Tibial nerve (tissue), 4 donors: Measurements from ENCODE around the gene VPS26B. TPM values are rescaled to one million over a fixed set of nuclear protein-coding genes. Genes with fewer than 3 reads are reported as not detected.

Experiments
- DNase-seq, 2 donors: peaks; one replicate each; pipeline ENCODE4 v3.0.0-alpha.2; 2019; ENCODE audit warnings: low spot score in 2 of 2
- H3K27ac ChIP-seq, 4 donors: fragments of 200-600 bp; sonication (generic) in 3 of 4; one replicate each; pipeline ENCODE4 v1.5.1; 2017 to 2019; ENCODE audit warnings: mild to moderate bottlenecking in 1 of 4
- H3K27me3 ChIP-seq, 2 donors: fragments of 200-600 bp; sonication (generic) in 1 of 2; one replicate each; pipeline versions ENCODE4 v1.5.1 to v1.6.0; 2017 to 2019
- H3K36me3 ChIP-seq, 3 donors: fragments of 200-600 bp; sonication (generic); one replicate each; pipeline ENCODE4 v1.5.1; 2018 to 2019
- H3K4me1 ChIP-seq, 4 donors: fragments of 200-600 bp; sonication (generic) in 3 of 4; one replicate each; pipeline ENCODE4 v1.5.1; 2017 to 2019
- H3K4me3 ChIP-seq, 4 donors: fragments of 200-600 bp; sonication (generic) in 3 of 4; one replicate each; pipeline ENCODE4 v1.5.1; 2017 to 2019; ENCODE audit warnings: mild to moderate bottlenecking in 1 of 4, moderate library complexity in 1 of 4
- H3K9me3 ChIP-seq, 4 donors: fragments of 200-600 bp; sonication (generic) in 3 of 4; one replicate each; pipeline ENCODE4 v1.5.1; 2017 to 2019
- CTCF ChIP-seq, 5 experiments: fragments of 200-600 bp in 3 of 5; fragments of 450-650 bp in 2 of 5; sonication (generic) in 3 of 5; IDR thresholded peaks; one replicate each; pipeline ENCODE4 v1.5.1; 2016 to 2019; ENCODE audit warnings: antibody characterized with exemption in 5 of 5, mild to moderate bottlenecking in 3 of 5, moderate library complexity in 2 of 5
- EP300 ChIP-seq, 2 donors: sonication (generic); formaldehyde crosslinking; IDR thresholded peaks; one replicate each; pipeline ENCODE4 v1.6.1; 2017; ENCODE audit warnings: antibody characterized with exemption in 2 of 2, mild to moderate bottlenecking in 1 of 2
- POLR2A ChIP-seq, 2 donors: fragments of 450-650 bp; IDR thresholded peaks; one replicate each; pipeline ENCODE4 v1.6.1; 2017; ENCODE audit warnings: antibody characterized with exemption in 2 of 2, mild to moderate bottlenecking in 2 of 2, moderate library complexity in 2 of 2
- WGBS, 2 donors: methylation state at CpG; one replicate each; pipeline ENCODE4 v1.1.5; 2018; 5-methylcytosine and 5-hydroxymethylcytosine counted together
- total RNA-seq, 4 donors: library from RNA; depleted of rRNA; stranded (reverse); fragments of >200 nt; gene quantifications; one replicate each; pipeline ENCODE4 v1.1.0, GENCODE V29; 2016

Gene VPS26B
- total RNA-seq, 4 donors from 2014 or later = 32.7 to 35.9 (median 33.3) TPM

GRCh38 chr11:134231958-134232659, 7.6 kb downstream of the VPS26B start:
- no peaks in the 10 kb centered on the region for H3K9me3 ChIP-seq
- DNase-seq = no peak

GRCh38 chr11:134233729-134234179, 9.3 kb downstream of the VPS26B start:
- H3K36me3 ChIP-seq = peaks cover 0 to 36% (median 4%) of the 10 kb centered on the region in 3 donors
- DNase-seq = no peak
- H3K27me3 ChIP-seq = no peaks in the 10 kb centered on the region
- TF ChIP-seq EP300 (IDR thresholded peaks at IDR 0.05) (no peak), CTCF (IDR thresholded peaks at IDR 0.05) (no peak)
- no peak overlapping the region for H3K4me3 ChIP-seq
- H3K9me3 ChIP-seq = no peaks in the 10 kb centered on the region
- WGBS, 2 donors = 88 to 92% methylated on average over 4 of the region's 4 CpGs
- H3K4me1 ChIP-seq = peaks cover 0 to 20% (median 0%) of the 10 kb centered on the region in 4 donors
- H3K27ac ChIP-seq = no peak overlapping the region

More at GRCh38 chr11:134231958-134232659, 7.6 kb downstream of the VPS26B start:
- Histone ChIP-seq H3K27ac (no peak overlapping the region), H3K27me3 (no peaks in the 10 kb centered on the region), H3K4me3 (no peak overlapping the region), H3K4me1 (peaks cover 0 to 31% (median 0%) of the 10 kb centered on the region in 4 donors), H3K36me3 (peaks cover 0 to 25% (median 4%) of the 10 kb centered on the region in 3 donors)
- 63 to 71% methylated on average over 10 of the region's 10 CpGs for WGBS, 2 donors
- TF ChIP-seq CTCF (IDR thresholded peaks at IDR 0.05) (no peak), POLR2A (IDR thresholded peaks at IDR 0.05) (no peak), EP300 (IDR thresholded peaks at IDR 0.05) (no peak)

- Histone ChIP-seq H3K27ac (no peak overlapping the region), H3K27me3 (no peaks in the 10 kb centered on the region), H3K36me3 (peaks cover 0 to 52% (median 4%) of the 10 kb centered on the region in 3 donors), H3K9me3 (no peaks in the 10 kb centered on the region), H3K4me1 (peaks cover 0 to 12% (median 0%) of the 10 kb centered on the region in 4 donors), H3K4me3 (no peak overlapping the region)
- no peak for DNase-seq
- 71 to 85% methylated on average over 3 of the region's 3 CpGs for WGBS, 2 donors
- TF ChIP-seq POLR2A (IDR thresholded peaks at IDR 0.05) (no peak), CTCF (IDR thresholded peaks at IDR 0.05) (no peak), EP300 (IDR thresholded peaks at IDR 0.05) (no peak)
Measured at GRCh38 chr11:134235399-134235798, 10.9 kb downstream of the VPS26B start.

- DNase-seq = no peak
- no peaks in the 10 kb centered on the region for H3K4me1 ChIP-seq
- H3K36me3 ChIP-seq = peaks cover 0 to 64% (median 4%) of the 10 kb centered on the region in 3 donors
- no peak overlapping the region for H3K4me3 ChIP-seq
- no peak overlapping the region for H3K27ac ChIP-seq
- H3K9me3 ChIP-seq = no peaks in the 10 kb centered on the region
- H3K27me3 ChIP-seq = no peaks in the 10 kb centered on the region
- WGBS, 2 donors = 86 to 88% methylated on average over 7 of the region's 7 CpGs
- TF ChIP-seq CTCF (IDR thresholded peaks at IDR 0.05) (no peak), EP300 (IDR thresholded peaks at IDR 0.05) (no peak), POLR2A (IDR thresholded peaks at IDR 0.05) (no peak)
Measured at GRCh38 chr11:134236834-134237556, 12.5 kb downstream of the VPS26B start.

- no peaks in the 10 kb centered on the region for H3K27me3 ChIP-seq
- no peak for TF ChIP-seq CTCF (IDR thresholded peaks at IDR 0.05)
- TF ChIP-seq POLR2A (IDR thresholded peaks at IDR 0.05) = no peak
- no peak for TF ChIP-seq EP300 (IDR thresholded peaks at IDR 0.05)
- H3K36me3 ChIP-seq = peaks cover 0 to 70% (median 4%) of the 10 kb centered on the region in 3 donors
- WGBS, 2 donors = 82 to 83% methylated on average over 11 of the region's 11 CpGs
- no peak overlapping the region for H3K27ac ChIP-seq
- H3K9me3 ChIP-seq = no peaks in the 10 kb centered on the region
- no peak overlapping the region for H3K4me3 ChIP-seq
- no peaks in the 10 kb centered on the region for H3K4me1 ChIP-seq
- no peak for DNase-seq
Measured at GRCh38 chr11:134237557-134237922, 13.1 kb downstream of the VPS26B start.
